ENCODE measurements around the gene SOD3. TPM values are rescaled to one million over a fixed set of nuclear protein-coding genes. Genes with fewer than 3 reads are reported as not detected.

SOD3 gene
- total RNA-seq, 1 experiment from 2014 or later: 26.2 TPM

DNA sequence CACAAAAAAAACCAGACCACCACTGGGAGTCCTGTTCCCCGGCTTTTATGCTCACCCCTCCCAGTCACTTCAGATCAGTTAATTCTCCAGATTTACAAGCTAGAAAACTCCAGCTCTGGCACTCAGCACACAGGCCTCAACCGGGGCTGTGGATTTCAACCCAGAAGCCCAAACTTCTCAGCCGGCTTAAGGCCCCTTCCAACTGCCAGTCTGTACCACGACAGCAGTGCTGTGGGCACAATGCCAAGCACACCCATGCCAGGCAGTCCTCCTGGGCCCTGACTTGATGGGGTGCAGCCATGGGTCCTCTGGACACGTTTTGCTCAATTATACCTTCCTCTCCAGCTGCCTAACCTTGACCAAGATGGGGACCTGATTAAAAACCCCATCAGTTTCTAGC, 12.2 kb downstream of the SOD3 start:
- Mint-ChIP-seq H3K4me3 (ENCODE audit: low read depth, unreplicated experiment) (no peak overlapping the region), H3K9me3 (ENCODE audit: low read depth, unreplicated experiment) (peaks cover 4% of the 10 kb centered on the region), H3K27ac (ENCODE audit: unreplicated experiment) (no peak overlapping the region), H3K36me3 (ENCODE audit: insufficient read depth, unreplicated experiment) (no peaks in the 10 kb centered on the region), H3K4me1 (ENCODE audit: low read depth, unreplicated experiment) (no peaks in the 10 kb centered on the region), H3K27me3 (ENCODE audit: unreplicated experiment) (no peaks in the 10 kb centered on the region)
- CTCF ChIA-PET: interaction anchor here (0.7 kb wide), 1 partner anchor 144 kb away, joined by 4 read pairs; no protein-coding TSS in a partner anchor
- no TSS peak for BruUV-seq (replicated peaks)
- TF ChIP-seq, protein P1, sequence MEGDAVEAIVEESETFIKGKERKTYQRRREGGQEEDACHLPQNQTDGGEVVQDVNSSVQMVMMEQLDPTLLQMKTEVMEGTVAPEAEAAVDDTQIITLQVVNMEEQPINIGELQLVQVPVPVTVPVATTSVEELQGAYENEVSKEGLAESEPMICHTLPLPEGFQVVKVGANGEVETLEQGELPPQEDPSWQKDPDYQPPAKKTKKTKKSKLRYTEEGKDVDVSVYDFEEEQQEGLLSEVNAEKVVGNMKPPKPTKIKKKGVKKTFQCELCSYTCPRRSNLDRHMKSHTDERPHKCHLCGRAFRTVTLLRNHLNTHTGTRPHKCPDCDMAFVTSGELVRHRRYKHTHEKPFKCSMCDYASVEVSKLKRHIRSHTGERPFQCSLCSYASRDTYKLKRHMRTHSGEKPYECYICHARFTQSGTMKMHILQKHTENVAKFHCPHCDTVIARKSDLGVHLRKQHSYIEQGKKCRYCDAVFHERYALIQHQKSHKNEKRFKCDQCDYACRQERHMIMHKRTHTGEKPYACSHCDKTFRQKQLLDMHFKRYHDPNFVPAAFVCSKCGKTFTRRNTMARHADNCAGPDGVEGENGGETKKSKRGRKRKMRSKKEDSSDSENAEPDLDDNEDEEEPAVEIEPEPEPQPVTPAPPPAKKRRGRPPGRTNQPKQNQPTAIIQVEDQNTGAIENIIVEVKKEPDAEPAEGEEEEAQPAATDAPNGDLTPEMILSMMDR (IDR thresholded peaks at IDR 0.05; ENCODE audit: unreplicated experiment): no peak
- intact Hi-C loops (cut with micrococcal nuclease; ENCODE audit: unreplicated experiment): no loop called here
- DNase-seq: no peak

DNA sequence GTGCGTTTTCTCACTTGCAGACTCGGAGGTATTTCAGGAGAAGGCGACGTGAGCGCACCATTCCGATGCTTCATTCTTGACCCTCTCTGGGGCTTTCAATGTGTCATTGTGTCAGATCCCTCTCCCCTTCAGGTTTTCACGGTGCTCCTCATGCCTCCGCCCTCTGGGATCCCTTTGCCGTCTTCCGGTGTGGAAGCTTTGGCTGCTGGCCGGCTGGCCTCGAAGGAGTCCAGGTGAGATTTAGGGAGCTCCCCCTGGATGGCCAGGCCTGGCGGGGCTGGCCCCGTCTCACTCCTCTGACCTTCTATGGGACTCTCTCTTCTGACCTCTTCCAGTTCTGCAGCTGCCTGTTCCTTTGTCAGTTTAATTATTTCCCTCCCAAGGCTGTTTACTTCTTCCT, 12.9 kb downstream of the SOD3 start:
- Mint-ChIP-seq H3K27ac (ENCODE audit: unreplicated experiment) (no peak overlapping the region), H3K4me3 (ENCODE audit: low read depth, unreplicated experiment) (no peak overlapping the region), H3K27me3 (ENCODE audit: unreplicated experiment) (no peaks in the 10 kb centered on the region), H3K36me3 (ENCODE audit: insufficient read depth, unreplicated experiment) (no peaks in the 10 kb centered on the region), H3K9me3 (ENCODE audit: low read depth, unreplicated experiment) (peaks cover 4% of the 10 kb centered on the region), H3K4me1 (ENCODE audit: low read depth, unreplicated experiment) (no peaks in the 10 kb centered on the region)
- no TSS peak for BruUV-seq (replicated peaks)
- CTCF ChIA-PET: no interaction called here
- TF ChIP-seq, protein P1 (IDR thresholded peaks at IDR 0.05; ENCODE audit: unreplicated experiment): no peak
- intact Hi-C loops (cut with micrococcal nuclease; ENCODE audit: unreplicated experiment): no loop called here
- no peak for DNase-seq

DNA sequence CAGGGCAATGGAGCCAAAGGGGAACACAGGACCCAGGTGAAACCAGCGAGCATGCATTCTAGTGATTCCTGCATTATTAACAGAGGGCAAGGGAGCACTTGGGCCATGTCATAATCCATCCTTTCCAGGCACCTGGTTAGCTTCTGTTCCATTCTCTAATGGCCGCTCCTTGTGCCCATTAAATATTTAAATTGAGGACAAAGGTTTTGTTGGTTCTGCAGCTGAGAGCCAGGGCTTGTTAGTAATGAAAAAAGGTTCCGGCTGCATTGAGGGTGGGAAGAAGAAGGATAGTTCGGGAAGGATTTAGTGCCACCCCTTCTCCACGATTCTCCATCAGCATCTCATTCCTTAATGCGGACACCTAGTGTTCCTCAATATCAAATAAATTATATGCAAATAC, 13.6 kb downstream of the SOD3 start:
- CTCF ChIA-PET: no interaction called here
- Mint-ChIP-seq H3K36me3 (ENCODE audit: insufficient read depth, unreplicated experiment) (no peaks in the 10 kb centered on the region), H3K4me3 (ENCODE audit: low read depth, unreplicated experiment) (no peak overlapping the region), H3K9me3 (ENCODE audit: low read depth, unreplicated experiment) (peaks cover 4% of the 10 kb centered on the region), H3K4me1 (ENCODE audit: low read depth, unreplicated experiment) (no peaks in the 10 kb centered on the region), H3K27ac (ENCODE audit: unreplicated experiment) (no peak overlapping the region), H3K27me3 (ENCODE audit: unreplicated experiment) (no peaks in the 10 kb centered on the region)
- intact Hi-C loops (cut with micrococcal nuclease; ENCODE audit: unreplicated experiment): no loop called here
- no TSS peak for BruUV-seq (replicated peaks)
- TF ChIP-seq, protein P1 (IDR thresholded peaks at IDR 0.05; ENCODE audit: unreplicated experiment): no peak
- no peak for DNase-seq

DNA sequence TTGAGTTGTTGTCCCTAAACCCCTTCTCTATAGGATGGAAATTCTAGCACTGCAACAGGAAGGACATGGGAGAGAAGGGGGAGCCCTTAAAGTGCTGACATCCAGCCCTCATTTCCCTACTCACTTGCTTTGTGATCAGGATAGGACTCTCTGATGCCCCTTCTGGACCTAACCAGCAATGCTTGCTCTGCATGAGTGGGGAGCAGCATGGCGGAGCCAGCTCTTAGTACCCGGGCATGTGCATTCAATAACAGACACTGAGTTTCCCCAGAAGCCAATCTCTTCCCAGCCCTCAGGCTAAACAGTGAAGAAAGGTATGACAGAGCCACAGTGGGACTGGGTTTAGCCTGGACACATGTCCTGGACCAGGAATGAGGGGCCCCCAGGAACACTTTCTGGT, 14.0 kb downstream of the SOD3 start:
- Mint-ChIP-seq H3K36me3 (ENCODE audit: insufficient read depth, unreplicated experiment) (no peaks in the 10 kb centered on the region), H3K4me1 (ENCODE audit: low read depth, unreplicated experiment) (no peaks in the 10 kb centered on the region), H3K27ac (ENCODE audit: unreplicated experiment) (no peak overlapping the region), H3K4me3 (ENCODE audit: low read depth, unreplicated experiment) (no peak overlapping the region), H3K27me3 (ENCODE audit: unreplicated experiment) (no peaks in the 10 kb centered on the region), H3K9me3 (ENCODE audit: low read depth, unreplicated experiment) (peaks cover 4% of the 10 kb centered on the region)
- intact Hi-C loops (cut with micrococcal nuclease; ENCODE audit: unreplicated experiment): no loop called here
- CTCF ChIA-PET: no interaction called here
- no TSS peak for BruUV-seq (replicated peaks)
- TF ChIP-seq, protein P1 (IDR thresholded peaks at IDR 0.05; ENCODE audit: unreplicated experiment): no peak
- DNase-seq: no peak
